H4 (cell line): Measurements from ENCODE around the gene SUSD4. TPM values are rescaled to one million over a fixed set of nuclear protein-coding genes. Genes with fewer than 3 reads are reported as not detected.

Source experiments
- DNase-seq: peaks from one replicate; pipeline ENCODE4 v3.0.0-alpha.2; 2015; ENCODE audit warnings: low spot score
- total RNA-seq: library from RNA; depleted of rRNA; stranded (reverse); fragments of >200 nt; shearing (Covaris generic); gene quantifications from 2 replicates; pipeline ENCODE4 v1.2.3, GENCODE V29; 2014

The SUSD4 gene
- total RNA-seq, 1 experiment from 2014 or later: 0.14 TPM

DNA sequence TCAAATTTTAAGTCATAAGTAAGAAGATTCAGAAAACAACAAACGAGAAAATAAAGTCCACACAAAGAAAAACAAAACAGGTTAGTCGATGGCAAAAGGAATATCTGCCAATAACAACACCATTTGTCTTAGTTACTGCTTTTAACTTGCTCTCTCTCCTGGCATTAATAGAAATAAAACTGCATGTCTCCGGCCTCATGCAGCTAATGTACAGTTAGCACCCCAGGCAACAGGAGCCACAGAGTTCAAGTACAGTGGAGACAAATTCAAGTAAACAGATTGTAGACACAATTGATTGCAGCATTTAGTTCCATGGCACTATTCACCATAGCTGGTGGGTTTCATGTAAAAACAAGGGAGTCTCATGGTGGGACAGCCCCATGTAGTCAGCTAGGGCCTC, 33.5 kb downstream of the SUSD4 start:
- no peak for DNase-seq

GRCh38 chr1:223329664-223330415, 34.1 kb downstream of the SUSD4 start:
- DNase-seq: no peak

GRCh38 chr1:223329252-223329651, 34.7 kb downstream of the SUSD4 start:
- no peak for DNase-seq

DNA sequence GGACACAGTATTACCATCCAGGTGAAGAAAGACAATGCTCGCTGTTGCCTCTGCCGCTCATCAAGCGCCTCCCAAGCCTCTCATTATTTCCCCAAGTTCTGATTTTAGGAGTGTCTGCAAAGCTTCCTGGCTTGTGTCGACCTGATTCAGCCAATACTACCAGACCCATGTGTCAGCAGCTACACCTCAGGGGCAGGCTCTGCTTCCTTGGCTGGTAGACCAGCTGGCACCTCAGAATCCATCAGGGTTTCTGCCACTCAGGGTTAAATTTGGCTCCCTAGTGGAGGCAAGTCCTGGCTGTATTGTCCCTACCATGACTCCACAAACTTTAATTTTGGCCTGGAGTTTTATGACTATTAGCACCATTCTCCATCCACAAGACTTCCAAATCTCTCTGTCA, 35.4 kb downstream of the SUSD4 start:
- no peak for DNase-seq

DNA sequence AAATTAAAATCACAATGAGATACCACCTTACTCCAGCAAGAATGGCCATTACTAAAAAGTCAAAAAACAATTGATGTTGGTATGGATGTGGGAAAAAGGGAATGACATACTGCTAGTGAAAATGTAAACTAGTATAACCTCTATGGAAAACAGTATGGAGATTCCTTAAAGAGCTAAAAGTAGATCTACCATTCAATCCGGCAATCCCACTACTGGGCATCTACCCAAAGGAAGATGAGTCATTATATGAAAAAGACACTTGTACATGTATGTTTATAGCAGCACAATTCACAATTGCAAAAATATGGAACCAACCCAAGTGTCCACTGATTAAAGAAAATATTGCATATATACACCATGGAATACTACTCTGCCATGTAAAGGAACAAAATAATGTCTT, 37.2 kb downstream of the SUSD4 start:
- DNase-seq: peak; percentile 40

DNA sequence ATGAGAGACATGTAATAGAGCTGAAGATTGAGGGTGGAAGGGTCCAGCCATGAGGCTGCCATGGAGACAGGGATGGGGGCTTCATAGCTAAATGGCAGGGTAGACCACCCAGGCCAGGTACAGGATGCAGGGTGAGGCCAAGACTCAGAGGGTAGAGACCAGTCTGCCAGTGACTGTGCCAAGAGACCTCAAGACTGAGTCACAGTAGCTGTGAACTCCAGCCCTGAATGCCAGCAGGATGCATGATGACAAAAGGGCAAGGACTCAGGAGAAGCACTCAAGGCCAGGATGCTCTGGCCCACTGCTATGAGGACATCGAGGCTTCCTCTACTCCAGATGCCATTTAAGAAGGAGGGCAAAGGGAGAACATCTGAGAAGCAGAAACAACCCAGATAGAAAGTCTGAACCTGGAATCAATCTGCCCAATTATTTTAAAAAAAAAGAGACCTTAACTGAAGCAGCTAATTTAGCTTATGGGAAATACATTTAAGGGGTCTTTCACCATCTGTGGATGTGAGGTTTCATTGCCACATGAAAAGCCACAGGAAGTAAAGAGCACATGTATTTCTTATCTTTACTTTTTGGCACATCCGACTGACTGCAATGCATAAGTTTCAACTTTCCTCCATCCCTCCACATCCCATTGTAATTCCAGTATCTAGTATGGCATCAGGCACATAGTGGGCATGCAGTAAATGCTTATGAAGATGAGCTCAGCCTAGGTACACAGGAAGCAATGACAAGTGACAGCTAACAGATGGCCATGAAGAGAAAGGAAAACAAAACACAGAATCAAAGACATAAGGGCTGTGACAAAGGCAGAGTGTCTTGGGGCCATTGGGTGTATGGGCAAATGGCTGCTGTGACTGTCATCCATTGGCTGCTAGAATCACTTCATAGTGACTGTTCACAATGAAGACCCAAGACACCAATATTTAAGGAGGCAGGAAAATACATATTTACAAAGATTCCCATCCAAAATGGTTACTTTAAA, 40.2 kb downstream of the SUSD4 start:
- DNase-seq: no peak

- DNase-seq: no peak
Observed at GRCh38 chr1:223322868-223323267, 41.1 kb downstream of the SUSD4 start.

DNA sequence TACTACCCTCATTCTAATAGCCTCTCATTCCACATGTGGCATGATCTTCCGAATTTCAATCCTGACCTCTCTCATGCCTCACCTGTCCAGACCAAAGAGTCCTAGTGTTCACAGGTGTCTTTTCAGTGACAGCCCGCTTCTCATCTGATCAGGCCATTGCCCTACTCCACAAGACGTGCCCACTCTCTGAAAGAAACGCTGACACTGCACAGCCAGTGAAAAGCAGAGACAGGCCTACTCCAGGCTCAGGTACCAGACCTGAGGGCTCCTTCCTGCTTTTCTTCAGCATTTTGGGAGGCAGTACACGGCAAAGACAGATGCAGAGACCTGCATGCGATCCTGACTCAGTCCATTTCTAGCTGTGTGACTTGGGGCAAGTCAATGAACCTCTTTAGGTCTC, 43.0 kb downstream of the SUSD4 start:
- DNase-seq: no peak

- no peak for DNase-seq
Observed at GRCh38 chr1:223319905-223320580, 43.9 kb downstream of the SUSD4 start.

DNA sequence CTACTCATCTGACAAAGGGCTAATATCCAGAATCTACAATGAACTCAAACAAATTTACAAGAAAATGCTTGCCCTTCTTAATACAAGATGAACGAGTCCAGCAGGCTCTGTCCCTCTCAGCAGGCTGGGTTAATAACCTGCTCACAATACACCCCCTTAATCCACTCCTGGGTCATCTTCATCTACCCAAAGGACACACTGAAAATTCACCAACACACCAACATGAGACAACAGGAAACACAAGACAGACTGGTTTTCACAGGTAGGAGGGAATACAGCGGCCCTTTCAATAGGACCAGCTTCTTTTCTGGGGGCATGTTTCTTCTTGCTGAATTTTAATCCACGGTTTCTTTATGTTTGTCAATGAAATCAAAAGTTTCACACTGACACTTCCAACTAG, 44.6 kb downstream of the SUSD4 start:
- no peak for DNase-seq

- DNase-seq: no peak
Observed at GRCh38 chr1:223316082-223316481, 47.9 kb downstream of the SUSD4 start.

GRCh38 chr1:223315665-223316064, 48.3 kb downstream of the SUSD4 start:
- no peak for DNase-seq

GRCh38 chr1:223313415-223313754, 50.6 kb downstream of the SUSD4 start:
- DNase-seq: no peak

DNA sequence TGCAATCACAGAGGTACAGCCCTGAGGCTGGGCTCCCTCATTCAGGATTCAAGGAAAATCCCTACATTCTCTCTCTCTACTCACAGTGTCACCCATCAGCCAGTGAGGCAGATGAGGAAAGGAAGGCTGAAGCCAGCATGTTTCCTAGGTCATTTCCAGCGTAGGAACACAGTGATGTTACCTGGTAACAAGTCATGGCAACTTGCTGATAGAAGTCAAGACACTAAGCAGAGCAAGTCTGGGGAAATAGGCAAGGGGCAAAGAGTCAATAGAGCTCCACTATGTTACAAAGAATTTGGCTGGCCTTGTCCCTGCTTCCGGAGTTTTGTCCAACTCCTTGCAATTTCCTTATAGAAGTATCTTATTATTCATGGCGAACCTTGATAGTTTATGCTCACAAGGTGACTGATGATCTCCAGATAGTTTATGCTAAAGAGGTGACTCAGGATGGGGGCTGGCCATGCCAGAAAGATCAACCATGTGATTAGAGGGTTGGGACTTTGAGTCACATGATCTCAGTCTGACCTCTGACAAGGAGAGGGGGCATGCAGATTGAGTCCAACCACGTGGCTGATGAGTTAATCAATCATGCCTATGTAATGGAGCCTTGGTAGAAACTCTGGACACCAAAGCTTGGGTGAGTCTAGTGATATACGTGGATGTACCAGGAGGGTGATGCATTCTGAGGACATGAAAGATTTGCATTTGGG, 51.1 kb downstream of the SUSD4 start:
- no peak for DNase-seq

- DNase-seq: no peak
Observed at GRCh38 chr1:223312273-223312672, 51.7 kb downstream of the SUSD4 start.

GRCh38 chr1:223311826-223312225, 52.1 kb downstream of the SUSD4 start:
- DNase-seq: no peak

DNA sequence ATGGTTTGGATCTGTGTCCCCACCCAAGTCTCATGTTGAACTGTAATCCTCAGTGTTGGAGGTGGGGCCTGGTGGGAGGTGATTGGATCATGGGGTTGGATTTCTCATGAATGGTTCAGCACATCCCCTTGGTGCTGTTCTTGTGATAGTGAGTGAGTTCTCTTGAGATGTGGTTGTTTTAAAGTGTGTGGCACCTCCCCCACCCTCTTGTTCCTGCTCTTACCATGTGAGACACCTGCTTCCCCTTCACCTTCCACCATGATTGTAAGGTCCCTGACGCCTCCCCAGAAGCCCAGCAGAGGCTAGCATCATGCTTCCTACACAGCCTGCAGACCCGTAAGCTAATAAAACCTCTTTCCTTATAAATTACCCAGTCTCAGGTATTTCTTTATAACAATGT, 55.8 kb downstream of the SUSD4 start:
- no peak for DNase-seq

- DNase-seq: no peak
Observed at GRCh38 chr1:223307544-223307943, 56.4 kb downstream of the SUSD4 start.

DNA sequence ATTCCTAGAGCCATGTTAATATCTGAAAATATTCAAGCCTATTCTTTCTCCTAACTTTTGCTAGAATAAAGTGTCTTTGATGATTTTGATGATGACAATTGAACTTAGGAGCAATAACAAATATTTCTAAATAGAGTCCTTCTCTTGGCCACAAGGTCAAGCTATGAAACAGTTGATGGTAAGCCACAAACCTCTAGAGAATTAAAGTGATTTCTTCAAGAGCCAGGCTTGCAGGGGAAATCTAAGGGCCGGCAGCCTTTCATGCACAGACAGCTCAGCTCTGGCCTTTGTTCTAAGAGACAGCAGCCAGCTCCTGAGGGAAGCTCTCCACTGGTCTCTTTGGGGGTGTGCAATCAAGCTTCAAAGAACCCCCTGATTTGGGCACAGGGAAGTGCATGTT, 59.0 kb downstream of the SUSD4 start:
- DNase-seq: no peak

DNA sequence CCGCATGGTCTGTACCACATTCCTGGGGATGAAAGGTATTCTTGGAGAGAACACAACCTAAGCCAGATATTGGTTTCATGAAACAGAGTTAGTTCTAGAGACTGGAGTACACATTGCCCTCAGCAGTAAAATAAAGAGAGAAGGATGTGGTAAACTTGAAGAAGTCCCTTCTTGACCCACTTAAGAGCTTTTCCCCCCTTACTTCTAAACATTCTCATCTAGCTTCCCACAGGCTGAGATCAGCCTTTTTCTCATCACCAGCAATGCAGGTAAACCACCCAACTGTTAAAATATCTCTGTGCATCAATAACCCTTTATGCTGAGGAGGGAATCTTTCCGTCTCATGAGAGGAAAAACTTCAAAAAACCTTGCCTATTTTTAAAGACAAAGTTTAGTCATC, 62.6 kb downstream of the SUSD4 start:
- DNase-seq: no peak

GRCh38 chr1:223299553-223299952, 64.4 kb downstream of the SUSD4 start:
- no peak for DNase-seq

- DNase-seq: no peak
Observed at GRCh38 chr1:223298701-223299100, 65.3 kb downstream of the SUSD4 start.
